Suprapubic skin (tissue), 4 donors: Measurements from ENCODE around the gene DIP2C. TPM values are rescaled to one million over a fixed set of nuclear protein-coding genes. Genes with fewer than 3 reads are reported as not detected.

ENCODE experiments used
- DNase-seq, 2 donors: peaks; one replicate each; pipeline ENCODE4 v3.0.0-alpha.2; 2019; ENCODE audit warnings: low spot score in 2 of 2
- H3K27ac ChIP-seq: fragments of 200-600 bp; sonication (generic); one replicate; pipeline ENCODE4 v1.5.1; 2019
- H3K27me3 ChIP-seq: fragments of 200-600 bp; sonication (generic); one replicate; pipeline ENCODE4 v1.5.1; 2019
- H3K36me3 ChIP-seq: fragments of 200-600 bp; sonication (generic); one replicate; pipeline ENCODE4 v1.5.1; 2019
- H3K4me1 ChIP-seq: fragments of 200-600 bp; sonication (generic); one replicate; pipeline ENCODE4 v1.5.1; 2019
- H3K4me3 ChIP-seq: fragments of 200-600 bp; sonication (generic); one replicate; pipeline ENCODE4 v1.5.1; 2019; ENCODE audit warnings: mild to moderate bottlenecking
- H3K9me3 ChIP-seq: fragments of 200-600 bp; sonication (generic); one replicate; pipeline ENCODE4 v1.5.1; 2019
- EP300 ChIP-seq: sonication (generic); formaldehyde crosslinking; IDR thresholded peaks from one replicate; pipeline ENCODE4 v1.6.1; 2017; ENCODE audit warnings: antibody characterized with exemption
- POLR2A ChIP-seq, 2 donors: fragments of 450-650 bp; IDR thresholded peaks; one replicate each; pipeline ENCODE4 v1.6.1; 2017; ENCODE audit warnings: antibody characterized with exemption in 2 of 2, mild to moderate bottlenecking in 2 of 2, moderate library complexity in 2 of 2
- POLR2AphosphoS5 ChIP-seq, 3 donors: sonication (generic); formaldehyde crosslinking; IDR thresholded peaks; one replicate each; pipeline ENCODE4 v1.6.1; 2017; ENCODE audit warnings: antibody characterized with exemption in 3 of 3
- WGBS: methylation state at CpG from one replicate; pipeline ENCODE4 v1.1.5; 2018; 5-methylcytosine and 5-hydroxymethylcytosine counted together
- total RNA-seq, 4 donors: library from RNA; depleted of rRNA; stranded (reverse); fragments of >200 nt; gene quantifications; one replicate each; pipeline ENCODE4 v1.1.0, GENCODE V29; 2016
- TF ChIP-seq, protein P1 (sequence below), 2 donors: fragments of 200-600 bp in 1 of 2; fragments of 450-650 bp in 1 of 2; sonication (generic) in 1 of 2; IDR thresholded peaks; one replicate each; pipeline ENCODE4 v1.5.1; 2016 to 2019; ENCODE audit warnings: antibody characterized with exemption in 2 of 2, mild to moderate bottlenecking in 1 of 2, moderate library complexity in 1 of 2

The DIP2C gene
- total RNA-seq, 4 donors from 2014 or later, result 6.7 to 23.3 (median 14.7) TPM

- WGBS, result 81% methylated on average over 16 of the region's 19 CpGs
- no peak for DNase-seq
- Histone ChIP-seq H3K4me1 (peaks cover 13% of the 10 kb centered on the region), H3K9me3 (no peaks in the 10 kb centered on the region), H3K4me3 (no peak overlapping the region), H3K36me3 (no peaks in the 10 kb centered on the region), H3K27me3 (no peaks in the 10 kb centered on the region), H3K27ac (no peak overlapping the region)
- no peak for TF ChIP-seq EP300
- no peak for TF ChIP-seq POLR2A (IDR thresholded peaks at IDR 0.05)
- no peak for TF ChIP-seq POLR2AphosphoS5 (IDR thresholded peaks at IDR 0.05)
- TF ChIP-seq, protein P1, sequence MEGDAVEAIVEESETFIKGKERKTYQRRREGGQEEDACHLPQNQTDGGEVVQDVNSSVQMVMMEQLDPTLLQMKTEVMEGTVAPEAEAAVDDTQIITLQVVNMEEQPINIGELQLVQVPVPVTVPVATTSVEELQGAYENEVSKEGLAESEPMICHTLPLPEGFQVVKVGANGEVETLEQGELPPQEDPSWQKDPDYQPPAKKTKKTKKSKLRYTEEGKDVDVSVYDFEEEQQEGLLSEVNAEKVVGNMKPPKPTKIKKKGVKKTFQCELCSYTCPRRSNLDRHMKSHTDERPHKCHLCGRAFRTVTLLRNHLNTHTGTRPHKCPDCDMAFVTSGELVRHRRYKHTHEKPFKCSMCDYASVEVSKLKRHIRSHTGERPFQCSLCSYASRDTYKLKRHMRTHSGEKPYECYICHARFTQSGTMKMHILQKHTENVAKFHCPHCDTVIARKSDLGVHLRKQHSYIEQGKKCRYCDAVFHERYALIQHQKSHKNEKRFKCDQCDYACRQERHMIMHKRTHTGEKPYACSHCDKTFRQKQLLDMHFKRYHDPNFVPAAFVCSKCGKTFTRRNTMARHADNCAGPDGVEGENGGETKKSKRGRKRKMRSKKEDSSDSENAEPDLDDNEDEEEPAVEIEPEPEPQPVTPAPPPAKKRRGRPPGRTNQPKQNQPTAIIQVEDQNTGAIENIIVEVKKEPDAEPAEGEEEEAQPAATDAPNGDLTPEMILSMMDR (IDR thresholded peaks at IDR 0.05), result no peak
Observed at GRCh38 chr10:551373-552252, 137.9 kb downstream of the DIP2C start.

- no peak for TF ChIP-seq POLR2AphosphoS5 (IDR thresholded peaks at IDR 0.05)
- TF ChIP-seq EP300, result no peak
- TF ChIP-seq, protein P1 (IDR thresholded peaks at IDR 0.05), result no peak
- TF ChIP-seq POLR2A (IDR thresholded peaks at IDR 0.05), result no peak
- H3K9me3 ChIP-seq, result no peaks in the 10 kb centered on the region
- H3K36me3 ChIP-seq, result no peaks in the 10 kb centered on the region
- DNase-seq, result no peak
- WGBS, result 97% methylated on average over 19 of the region's 20 CpGs
- no peak overlapping the region for H3K27ac ChIP-seq
- no peaks in the 10 kb centered on the region for H3K27me3 ChIP-seq
- H3K4me3 ChIP-seq, result no peak overlapping the region
- peaks cover 17% of the 10 kb centered on the region for H3K4me1 ChIP-seq
Observed at GRCh38 chr10:550665-551372, 138.6 kb downstream of the DIP2C start.

GRCh38 chr10:549391-549790 lies 140.1 kb downstream of the DIP2C start:
- WGBS, result 85% methylated on average over 15 of the region's 16 CpGs
- Histone ChIP-seq H3K4me1 (peaks cover 17% of the 10 kb centered on the region), H3K36me3 (no peaks in the 10 kb centered on the region), H3K4me3 (no peak overlapping the region), H3K9me3 (no peaks in the 10 kb centered on the region), H3K27ac (no peak overlapping the region), H3K27me3 (no peaks in the 10 kb centered on the region)
- DNase-seq, result no peak
- no peak for TF ChIP-seq EP300
- TF ChIP-seq, protein P1 (IDR thresholded peaks at IDR 0.05), result no peak
- no peak for TF ChIP-seq POLR2AphosphoS5 (IDR thresholded peaks at IDR 0.05)
- TF ChIP-seq POLR2A (IDR thresholded peaks at IDR 0.05), result no peak

- Histone ChIP-seq H3K27me3 (no peaks in the 10 kb centered on the region), H3K27ac (no peak overlapping the region), H3K4me3 (no peak overlapping the region), H3K36me3 (no peaks in the 10 kb centered on the region), H3K9me3 (no peaks in the 10 kb centered on the region), H3K4me1 (peaks cover 17% of the 10 kb centered on the region)
- TF ChIP-seq, protein P1 (IDR thresholded peaks at IDR 0.05), result no peak
- no peak for TF ChIP-seq POLR2A (IDR thresholded peaks at IDR 0.05)
- no peak for TF ChIP-seq EP300
- no peak for TF ChIP-seq POLR2AphosphoS5 (IDR thresholded peaks at IDR 0.05)
- no peak for DNase-seq
- WGBS, result 83% methylated on average over 17 of the region's 17 CpGs
Observed at GRCh38 chr10:548238-548901, 141.1 kb downstream of the DIP2C start.
